HG03575 (cell line): Measurements from ENCODE around the gene PKMYT1.
"Not testable (repeated sequence)": the region's sequence is repeated elsewhere in the genome, so short reads cannot be mapped to it uniquely, and the experiment has no call there.

Experiments
- ATAC-seq: cut with Tn5 transposase; IDR thresholded peaks from one replicate; pipeline ENCODE4 v1.9.1; 2021; ENCODE audit not compliant: unreplicated experiment, insufficient number of reproducible peaks, low FRiP score; ENCODE audit errors: extremely low read depth

The PKMYT1 gene

DNA sequence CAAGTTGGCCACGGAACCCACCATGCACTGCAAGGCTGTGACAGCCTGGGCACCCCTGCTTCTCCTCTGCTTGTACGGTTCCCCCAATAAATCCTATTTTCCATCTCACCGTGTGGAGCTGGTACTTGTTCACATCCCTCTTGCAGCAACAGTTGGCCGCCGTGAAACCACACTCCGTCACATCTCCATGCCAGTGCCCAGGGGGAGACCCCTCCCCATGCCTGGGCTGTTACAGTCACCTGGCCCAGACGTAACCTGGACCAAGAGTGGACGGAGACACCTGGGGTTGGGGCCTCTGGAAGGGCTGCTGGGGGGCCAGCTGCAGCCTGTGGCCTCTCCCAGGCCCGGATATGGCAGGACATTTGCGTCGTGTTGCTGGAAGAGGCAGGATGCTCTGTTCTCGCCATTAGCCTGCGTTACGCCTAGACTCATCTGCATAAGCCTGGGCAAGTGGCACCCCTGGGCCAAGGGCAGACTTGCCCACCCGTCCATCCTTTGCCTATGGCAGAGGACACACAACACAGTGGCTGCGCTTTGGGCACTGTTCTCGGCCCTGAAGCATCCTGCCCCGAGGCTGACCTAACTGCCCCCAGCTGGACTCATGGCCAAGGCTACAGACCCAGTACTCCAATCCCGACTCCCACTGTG, 30.4 kb downstream of the PKMYT1 start:
- no peak for ATAC-seq

DNA sequence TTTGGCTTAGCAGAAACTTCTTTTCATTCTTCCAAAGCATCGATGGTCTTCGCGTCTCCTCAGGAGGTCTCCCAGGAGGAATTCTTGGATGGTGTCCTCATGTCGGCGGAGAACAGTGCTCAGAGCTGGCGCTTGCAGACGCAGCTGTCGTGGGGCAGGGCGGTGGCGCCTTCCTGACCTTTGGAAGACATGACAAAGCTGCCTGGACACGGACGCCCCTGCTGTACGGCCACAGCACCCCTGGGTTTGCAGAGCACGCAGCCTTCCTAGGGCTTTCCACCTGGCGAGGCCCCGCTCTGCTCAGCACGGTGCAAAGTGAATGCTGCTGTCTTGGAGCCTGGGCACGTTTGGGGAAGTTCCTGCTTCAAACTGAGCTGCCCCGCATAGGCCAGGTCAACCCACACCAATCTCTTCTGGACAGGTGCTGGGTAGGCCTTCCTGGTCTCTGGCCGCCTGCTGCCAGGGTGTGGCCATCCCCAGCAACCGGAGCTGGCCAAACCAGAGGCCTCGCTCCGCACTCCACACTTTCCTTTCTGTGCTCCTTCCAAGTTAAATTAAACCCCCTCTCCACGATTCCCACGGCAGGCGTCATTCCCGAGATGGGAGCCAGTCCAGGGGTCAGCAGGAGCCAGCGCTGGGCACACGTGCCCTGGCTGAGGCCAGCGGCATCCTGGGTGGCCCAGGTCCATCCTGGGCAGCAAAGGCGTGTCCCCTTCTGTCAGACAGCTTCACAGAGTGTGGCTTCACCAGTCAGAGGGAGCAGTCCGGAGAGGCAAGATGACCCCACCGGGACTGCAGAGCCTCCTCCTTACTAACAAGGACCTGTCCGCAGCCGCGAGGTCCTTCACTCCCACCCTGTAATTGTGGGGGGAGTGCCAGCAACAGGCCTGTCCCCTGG, 31.2 kb downstream of the PKMYT1 start:
- no peak for ATAC-seq

GRCh38 chr16:2946649-2947048, 33.6 kb downstream of the PKMYT1 start:
- ATAC-seq: no peak

- not testable (repeated sequence) for ATAC-seq
These were observed 36.5 kb downstream of the PKMYT1 start for GRCh38 chr16:2943716-2944115.

DNA sequence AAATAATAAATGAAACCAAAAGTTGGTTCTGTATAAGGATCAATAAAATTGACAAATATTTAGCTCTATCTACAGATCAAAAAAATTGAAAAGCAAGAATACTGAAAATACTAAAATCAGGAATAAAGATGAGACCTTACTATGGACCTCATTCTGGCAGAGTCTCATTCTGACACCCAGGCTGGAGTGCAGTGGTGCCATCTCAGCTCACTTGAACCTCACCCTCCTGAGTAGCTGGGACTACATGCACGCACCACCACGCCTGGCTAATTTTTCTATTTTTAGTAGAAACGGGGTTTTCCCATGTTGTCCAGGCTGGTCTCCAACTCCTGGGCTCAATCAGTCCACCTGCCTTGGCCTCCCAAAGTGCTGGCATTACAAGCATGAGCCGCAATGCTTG, 38.2 kb downstream of the PKMYT1 start:
- ATAC-seq: no peak

DNA sequence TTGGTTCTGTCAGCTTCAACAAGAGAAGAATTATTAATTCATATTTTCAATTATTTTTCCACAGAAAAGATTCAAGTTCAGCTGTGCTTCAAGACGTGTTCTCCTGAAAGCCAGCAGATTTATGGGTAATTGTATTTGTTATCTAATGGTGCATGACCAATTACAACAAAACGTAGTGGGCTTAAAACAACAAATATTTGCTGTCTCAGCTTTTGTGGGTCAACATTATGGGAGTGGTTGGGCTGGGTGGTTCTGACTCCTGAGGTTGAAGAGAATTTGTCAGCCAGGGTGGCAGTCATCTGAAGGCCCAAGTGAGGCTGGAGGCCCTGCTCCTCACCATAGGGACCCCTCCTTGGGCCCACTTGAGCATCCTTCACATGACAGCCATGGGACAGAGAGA, 40.3 kb downstream of the PKMYT1 start:
- ATAC-seq: no peak

DNA sequence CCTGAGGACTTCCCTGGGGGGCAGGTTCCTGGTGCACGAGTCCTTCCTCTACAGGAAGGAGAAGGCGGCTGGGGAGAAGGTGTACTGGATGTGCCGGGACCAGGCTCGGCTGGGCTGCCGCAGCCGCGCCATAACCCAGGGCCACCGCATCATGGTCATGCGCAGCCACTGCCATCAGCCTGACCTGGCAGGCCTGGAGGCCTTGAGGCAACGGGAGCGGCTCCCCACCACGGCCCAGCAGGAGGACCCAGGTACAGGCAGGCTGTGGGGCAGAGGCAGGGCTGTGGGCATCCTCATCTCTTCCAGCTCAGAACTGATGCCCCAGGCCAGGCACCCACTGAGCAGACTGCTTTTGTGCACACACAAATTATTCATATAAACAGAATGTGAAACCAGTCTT, 42.0 kb downstream of the PKMYT1 start:
- ATAC-seq: no peak

GRCh38 chr16:2937170-2937569, 43.1 kb downstream of the PKMYT1 start:
- ATAC-seq: no peak

DNA sequence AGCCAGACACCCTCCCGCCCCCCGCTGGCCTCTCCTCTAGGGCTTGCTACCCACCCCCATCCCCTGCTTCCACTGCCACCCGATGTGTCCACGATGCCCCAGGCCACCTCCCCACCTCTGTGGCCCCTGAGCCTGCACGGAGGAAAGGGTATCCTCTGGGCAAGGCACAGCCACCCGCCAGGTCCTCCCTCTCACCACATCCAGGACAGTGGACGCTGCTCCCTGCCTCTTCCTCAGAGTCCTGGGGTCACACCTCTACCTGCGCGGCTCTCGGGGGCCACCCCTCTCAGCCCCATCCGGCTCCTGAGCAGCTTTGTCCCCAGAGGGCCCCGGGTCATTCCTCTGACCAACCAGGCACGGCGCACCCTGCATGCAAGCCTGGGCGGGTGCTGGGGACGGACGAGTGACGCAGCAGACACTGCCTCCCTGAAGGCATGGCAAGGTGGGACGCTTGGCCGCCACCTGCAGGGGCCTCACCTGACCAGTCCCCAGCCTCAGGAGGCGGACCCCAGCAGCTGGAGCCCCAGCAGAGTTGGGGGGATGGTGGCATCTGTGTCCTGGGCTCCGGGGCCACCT, 43.7 kb downstream of the PKMYT1 start:
- no peak for ATAC-seq

DNA sequence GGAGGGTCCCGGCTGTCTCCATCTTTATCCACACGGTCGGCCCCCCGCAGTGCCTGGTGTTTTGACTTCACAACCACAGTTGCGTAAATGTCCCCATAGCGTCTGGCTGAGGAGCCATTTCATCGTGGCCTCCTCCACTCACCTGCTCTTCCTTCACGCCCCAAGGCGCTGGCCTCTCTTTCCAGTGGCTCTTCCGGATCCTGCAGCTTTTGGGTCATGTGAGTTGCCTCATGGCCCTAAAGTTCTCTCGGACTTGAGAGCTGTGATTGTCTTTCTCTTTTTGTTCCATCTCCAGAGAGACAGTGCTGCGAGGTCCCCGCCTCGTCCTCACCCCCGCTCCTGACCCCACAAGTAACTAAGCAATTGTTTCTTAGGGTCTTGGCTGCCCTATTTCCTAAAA, 45.8 kb downstream of the PKMYT1 start:
- ATAC-seq: no peak

- no peak for ATAC-seq
These were observed 46.5 kb downstream of the PKMYT1 start for GRCh38 chr16:2933701-2934100.

GRCh38 chr16:2933136-2933535, 47.1 kb downstream of the PKMYT1 start:
- ATAC-seq: no peak

DNA sequence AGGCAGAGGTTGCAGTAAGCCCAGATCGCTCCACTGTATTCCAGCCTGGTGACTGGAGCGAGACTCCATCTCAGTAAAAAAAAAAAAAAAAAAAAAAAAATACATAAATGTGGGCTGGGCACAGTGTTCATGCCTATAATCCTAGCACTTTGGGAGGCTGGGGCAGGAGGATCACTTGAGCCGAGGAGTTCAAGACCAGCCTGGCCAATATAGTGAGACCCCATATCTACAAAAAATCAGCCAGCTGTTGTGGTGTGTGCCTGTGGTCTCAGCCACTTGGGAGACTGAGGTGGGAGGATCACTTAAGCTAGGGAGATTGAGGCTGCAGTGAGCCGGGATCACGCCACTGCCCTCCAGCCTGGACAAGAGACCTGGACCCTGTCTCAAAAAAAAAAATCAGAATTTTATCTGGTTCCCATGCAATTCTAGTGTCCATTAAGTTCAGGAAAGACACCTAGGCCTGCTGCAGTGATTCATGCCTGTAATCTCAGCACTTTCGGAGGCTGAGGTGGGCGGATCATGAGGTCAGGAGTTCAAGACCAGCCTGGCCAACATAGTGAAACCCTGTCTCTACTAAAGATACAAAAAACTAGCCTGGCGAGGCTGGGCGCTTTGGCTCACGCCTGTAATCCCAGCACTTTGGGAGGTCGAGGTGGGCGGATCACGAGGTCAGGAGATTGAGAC, 48.9 kb downstream of the PKMYT1 start:
- ATAC-seq: not testable (repeated sequence)

DNA sequence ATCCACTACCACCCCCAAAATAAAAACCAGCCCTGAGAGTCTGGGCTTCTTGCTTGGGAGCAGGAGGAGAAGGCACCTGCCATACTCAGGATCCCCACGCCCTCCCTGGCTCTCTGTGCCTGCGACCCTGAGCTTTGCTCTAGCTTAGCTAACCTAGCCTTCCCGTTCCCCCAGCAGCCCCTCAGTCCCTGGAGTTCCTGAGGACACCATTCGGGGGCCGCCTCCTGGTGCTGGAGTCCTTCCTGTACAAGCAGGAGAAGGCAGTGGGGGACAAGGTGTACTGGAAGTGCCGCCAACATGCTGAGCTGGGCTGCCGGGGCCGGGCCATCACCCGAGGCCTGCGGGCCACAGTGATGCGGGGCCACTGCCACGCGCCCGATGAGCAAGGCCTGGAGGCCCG, 50.0 kb downstream of the PKMYT1 start:
- no peak for ATAC-seq

- no peak for ATAC-seq
These were observed 50.6 kb downstream of the PKMYT1 start for GRCh38 chr16:2929693-2930092.

DNA sequence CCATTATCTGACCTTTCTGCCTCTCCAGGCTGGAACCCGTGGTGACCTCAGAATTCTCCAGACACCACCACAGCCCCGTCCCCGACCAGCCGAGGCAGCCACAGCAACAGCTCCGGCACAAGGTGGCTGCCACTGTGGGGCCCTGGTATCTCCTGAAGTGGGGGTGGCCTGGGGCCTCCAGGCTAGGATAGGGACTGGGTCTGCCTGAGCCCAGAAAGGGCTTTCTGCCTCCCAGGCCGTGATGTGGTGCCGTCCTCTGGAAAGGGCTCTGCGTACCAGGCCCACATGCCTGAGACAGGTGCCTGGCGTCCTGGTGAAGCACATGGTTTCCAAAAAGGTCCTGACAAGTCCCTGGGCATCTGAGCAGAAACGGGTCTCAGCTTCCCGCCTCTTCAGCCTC, 51.5 kb downstream of the PKMYT1 start:
- ATAC-seq: no peak

DNA sequence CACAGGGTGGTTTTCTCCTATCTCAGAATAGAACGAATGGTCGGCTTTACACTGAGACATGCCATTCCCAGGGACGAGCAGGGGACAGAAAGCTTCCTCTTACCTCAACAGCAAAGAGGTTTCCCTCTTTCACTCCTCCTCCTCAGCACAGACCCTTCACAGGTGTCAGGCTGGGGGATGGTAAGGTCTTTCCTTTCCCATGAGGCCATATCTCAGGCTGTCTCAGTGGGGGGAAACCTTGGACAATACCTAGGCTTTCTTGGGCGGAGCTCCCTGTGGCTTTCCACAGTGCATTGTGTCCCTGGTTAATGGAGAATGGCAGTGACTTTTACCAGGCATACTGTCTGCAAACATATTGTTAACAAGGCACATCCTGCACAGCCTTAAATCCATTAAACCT, 52.1 kb downstream of the PKMYT1 start:
- not testable (repeated sequence) for ATAC-seq

DNA sequence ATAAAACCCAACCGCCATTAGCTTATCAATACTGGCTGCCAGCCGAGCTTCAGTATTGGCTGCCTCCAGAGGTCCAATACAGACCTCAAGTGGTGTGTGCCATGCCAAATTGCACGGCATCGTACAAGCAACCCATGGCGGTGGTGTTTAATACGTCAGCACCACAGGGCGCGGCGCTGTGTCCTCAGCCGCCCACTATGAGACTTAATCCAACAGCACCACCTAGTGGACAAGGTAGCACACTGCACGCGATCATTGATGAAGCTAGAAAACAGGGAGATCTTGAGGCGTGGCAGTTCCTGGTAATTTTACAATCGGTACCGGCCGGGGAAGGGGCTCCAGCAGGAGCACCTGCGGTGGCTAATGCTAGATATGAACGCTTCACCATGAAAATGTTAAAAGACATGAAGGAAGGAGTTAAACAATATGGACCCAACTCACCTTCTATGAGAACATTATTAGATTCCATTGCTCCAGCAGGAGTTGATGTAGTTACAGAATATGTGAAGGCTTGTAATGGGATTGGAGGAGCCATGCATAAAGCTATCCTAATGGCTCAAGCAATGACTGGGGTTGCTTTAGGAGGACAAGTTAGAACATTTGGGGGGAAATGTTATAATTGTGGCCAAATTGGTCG, 53.1 kb downstream of the PKMYT1 start:
- no peak for ATAC-seq

DNA sequence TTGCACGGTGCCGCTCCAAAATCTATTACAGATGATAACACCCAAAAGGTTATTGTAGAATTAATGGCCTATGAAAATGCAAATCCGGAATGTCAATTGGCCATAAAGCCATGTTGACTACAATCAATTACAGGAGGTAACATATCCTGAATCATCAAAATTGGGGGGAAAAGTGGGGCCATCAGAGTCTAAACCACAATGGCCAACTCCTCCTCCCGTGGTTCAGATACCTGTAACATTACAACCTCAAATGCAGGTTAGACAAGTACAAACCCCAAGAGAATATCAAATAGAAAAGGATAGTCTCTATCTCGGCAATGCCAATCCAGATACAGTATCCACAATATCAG, 53.6 kb downstream of the PKMYT1 start:
- no peak for ATAC-seq
